Measurements from ENCODE around the gene EHHADH.

The EHHADH gene

GRCh38 chr3:185151101-185151963, 102.5 kb downstream of the EHHADH start:
- Histone ChIP-seq H4K20me1 (ENCODE audit: insufficient read depth, low read length, poor library complexity, severe bottlenecking) (no peaks in the 10 kb centered on the region), H3K79me2 (ENCODE audit: insufficient read depth, low read length) (no peaks in the 10 kb centered on the region), H3K4me3 (ENCODE audit: low read length, poor library complexity, severe bottlenecking) (no peak overlapping the region), H3F3A (ENCODE audit: low read depth) (no peaks in the 10 kb centered on the region), H3K9me3 (ENCODE audit: insufficient read depth, low read depth, low read length) (no peaks in the 10 kb centered on the region), H3K4me2 (ENCODE audit: low read depth, low read length, poor library complexity, severe bottlenecking) (no peak overlapping the region), H3K27me3 (ENCODE audit: insufficient read depth, low read length, poor library complexity, severe bottlenecking) (no peaks in the 10 kb centered on the region), H3K36me3 (ENCODE audit: insufficient read depth, low read length) (no peaks in the 10 kb centered on the region), H3K4me1 (ENCODE audit: insufficient read depth, low read length, poor library complexity, severe bottlenecking) (no peaks in the 10 kb centered on the region), H2AFZ (ENCODE audit: low read length) (no peak overlapping the region), H3K9me2 (replicated peaks; ENCODE audit: low read depth, low read length) (no peaks in the 10 kb centered on the region), H3K9ac (ENCODE audit: low read depth, low read length, poor library complexity, severe bottlenecking) (no peak overlapping the region)
- TF ChIP-seq EZH2phosphoT487 (IDR thresholded peaks at IDR 0.05; ENCODE audit: borderline replicate concordance) (no peak), CTCF (conservative IDR thresholded peaks at IDR 0.05; ENCODE audit: low read length) (no peak)

GRCh38 chr3:185150561-185150960, 103.3 kb downstream of the EHHADH start:
- no peaks in the 10 kb centered on the region for H3K9me3 ChIP-seq (ENCODE audit: insufficient read depth, low read depth, low read length)
- no peaks in the 10 kb centered on the region for H3K4me1 ChIP-seq (ENCODE audit: insufficient read depth, low read length, poor library complexity, severe bottlenecking)
- H3K79me2 ChIP-seq (ENCODE audit: insufficient read depth, low read length) = no peaks in the 10 kb centered on the region
- H3K4me2 ChIP-seq (ENCODE audit: low read depth, low read length, poor library complexity, severe bottlenecking) = no peak overlapping the region
- no peaks in the 10 kb centered on the region for H3F3A ChIP-seq (ENCODE audit: low read depth)
- no peak overlapping the region for H2AFZ ChIP-seq (ENCODE audit: low read length)
- H3K9ac ChIP-seq (ENCODE audit: low read depth, low read length, poor library complexity, severe bottlenecking) = no peak overlapping the region
- H4K20me1 ChIP-seq (ENCODE audit: insufficient read depth, low read length, poor library complexity, severe bottlenecking) = no peaks in the 10 kb centered on the region
- H3K4me3 ChIP-seq (ENCODE audit: low read length, poor library complexity, severe bottlenecking) = no peak overlapping the region
- H3K27me3 ChIP-seq (ENCODE audit: insufficient read depth, low read length, poor library complexity, severe bottlenecking) = no peaks in the 10 kb centered on the region
- no peaks in the 10 kb centered on the region for H3K9me2 ChIP-seq (replicated peaks; ENCODE audit: low read depth, low read length)
- no peaks in the 10 kb centered on the region for H3K36me3 ChIP-seq (ENCODE audit: insufficient read depth, low read length)
- TF ChIP-seq CTCF (conservative IDR thresholded peaks at IDR 0.05; ENCODE audit: low read length) = no peak
- TF ChIP-seq EZH2phosphoT487 (IDR thresholded peaks at IDR 0.05; ENCODE audit: borderline replicate concordance) = no peak

- no peaks in the 10 kb centered on the region for H4K20me1 ChIP-seq (ENCODE audit: insufficient read depth, low read length, poor library complexity, severe bottlenecking)
- H3K9me2 ChIP-seq (replicated peaks; ENCODE audit: low read depth, low read length) = no peaks in the 10 kb centered on the region
- no peaks in the 10 kb centered on the region for H3F3A ChIP-seq (ENCODE audit: low read depth)
- H3K9me3 ChIP-seq (ENCODE audit: insufficient read depth, low read depth, low read length) = no peaks in the 10 kb centered on the region
- H2AFZ ChIP-seq (ENCODE audit: low read length) = no peak overlapping the region
- TF ChIP-seq EZH2phosphoT487 (IDR thresholded peaks at IDR 0.05; ENCODE audit: borderline replicate concordance) (no peak), CTCF (conservative IDR thresholded peaks at IDR 0.05; ENCODE audit: low read length) (no peak)
- H3K79me2 ChIP-seq (ENCODE audit: insufficient read depth, low read length) = no peaks in the 10 kb centered on the region
- H3K4me3 ChIP-seq (ENCODE audit: low read length, poor library complexity, severe bottlenecking) = no peak overlapping the region
- H3K27me3 ChIP-seq (ENCODE audit: insufficient read depth, low read length, poor library complexity, severe bottlenecking) = no peaks in the 10 kb centered on the region
- H3K9ac ChIP-seq (ENCODE audit: low read depth, low read length, poor library complexity, severe bottlenecking) = no peak overlapping the region
- H3K4me2 ChIP-seq (ENCODE audit: low read depth, low read length, poor library complexity, severe bottlenecking) = no peak overlapping the region
- no peaks in the 10 kb centered on the region for H3K36me3 ChIP-seq (ENCODE audit: insufficient read depth, low read length)
- no peaks in the 10 kb centered on the region for H3K4me1 ChIP-seq (ENCODE audit: insufficient read depth, low read length, poor library complexity, severe bottlenecking)
Measured at GRCh38 chr3:185149591-185149990, 104.3 kb downstream of the EHHADH start.
